Keratinocyte (primary cell): Measurements from ENCODE around the gene FBH1. TPM values are rescaled to one million over a fixed set of nuclear protein-coding genes. Genes with fewer than 3 reads are reported as not detected.

Experiments used
- DNase-seq: peaks from one replicate; pipeline ENCODE4 v3.0.0-alpha.2; 2011; ENCODE audit warnings: low read depth, missing footprints, low spot score
- FAIRE-seq: peaks from 2 replicates; lab custom pipeline; 2011; peaks lifted over from hg19 to GRCh38; lab: Jason Lieb, UNC
- H2AFZ ChIP-seq: 2 replicates; pipeline ENCODE4 v1.6.0; 2012; ENCODE audit warnings: low read length, control low read depth, inconsistent platforms; ENCODE audit not compliant: control insufficient read depth
- H3K27ac ChIP-seq: 2 replicates; pipeline ENCODE4 v1.5.1; 2011; ENCODE audit warnings: low read length; ENCODE audit not compliant: control insufficient read depth, insufficient read depth
- H3K27me3 ChIP-seq: 3 replicates; pipeline ENCODE4 v1.6.0; 2011; ENCODE audit warnings: low read length; ENCODE audit not compliant: control insufficient read depth, insufficient read depth; ENCODE audit errors: extremely low read depth
- H3K36me3 ChIP-seq, 2 experiments: 2 replicates in 1 of 2; 3 replicates in 1 of 2; pipeline ENCODE4 v1.5.1; 2011; ENCODE audit warnings: low read length in 2 of 2, mild to moderate bottlenecking in 1 of 2; ENCODE audit not compliant: control insufficient read depth in 2 of 2, insufficient read depth in 2 of 2; ENCODE audit errors: extremely low read depth in 1 of 2
- H3K4me1 ChIP-seq: 3 replicates; pipeline ENCODE4 v1.5.1; 2011; ENCODE audit warnings: low read length; ENCODE audit not compliant: control insufficient read depth, insufficient read depth; ENCODE audit errors: extremely low read depth
- H3K4me2 ChIP-seq: 3 replicates; pipeline ENCODE4 v1.6.0; 2011; ENCODE audit warnings: low read depth, low read length; ENCODE audit not compliant: control insufficient read depth, insufficient read depth; ENCODE audit errors: extremely low read depth
- H3K4me3 ChIP-seq, 3 experiments: fragments of 200-600 bp in 1 of 3; sonication (generic) in 1 of 3; 2 replicates in 2 of 3; 3 replicates in 1 of 3; pipeline ENCODE4 v1.5.1; 2011 to 2016; ENCODE audit warnings: low read length in 3 of 3, mild to moderate bottlenecking in 3 of 3, control low read depth in 2 of 3, inconsistent platforms in 1 of 3, low read depth in 1 of 3, mixed read lengths in 1 of 3, mixed run types in 1 of 3, moderate library complexity in 1 of 3; ENCODE audit not compliant: control insufficient read depth in 2 of 3, insufficient read depth in 2 of 3; ENCODE audit errors: extremely low read depth in 1 of 3
- H3K79me2 ChIP-seq: 2 replicates; pipeline ENCODE4 v1.6.0; 2012; ENCODE audit warnings: low read length; ENCODE audit not compliant: control insufficient read depth, insufficient read depth
- H3K9ac ChIP-seq: 3 replicates; pipeline ENCODE4 v1.6.0; 2011; ENCODE audit warnings: low read length; ENCODE audit not compliant: control insufficient read depth, insufficient read depth; ENCODE audit errors: extremely low read depth
- H3K9me1 ChIP-seq: 3 replicates; pipeline ENCODE4 v1.6.0; 2011; ENCODE audit warnings: low read length; ENCODE audit not compliant: control insufficient read depth, insufficient read depth; ENCODE audit errors: extremely low read depth
- H3K9me3 ChIP-seq: 2 replicates; pipeline ENCODE4 v1.5.1; 2012; ENCODE audit warnings: low read depth, low read length; ENCODE audit not compliant: control insufficient read depth
- H4K20me1 ChIP-seq: 3 replicates; pipeline ENCODE4 v1.6.0; 2011; ENCODE audit warnings: low read length; ENCODE audit not compliant: control insufficient read depth, insufficient read depth; ENCODE audit errors: extremely low read depth
- CTCF ChIP-seq, 3 experiments: IDR thresholded peaks in 1 of 3; conservative IDR thresholded peaks in 1 of 3; optimal IDR thresholded peaks in 1 of 3; 2 replicates in 2 of 3; 3 replicates in 1 of 3; pipeline versions ENCODE3 to v1.5.1; 2011; ENCODE audit warnings: low read length in 3 of 3, mild to moderate bottlenecking in 3 of 3, moderate library complexity in 2 of 3, control low read depth in 1 of 3, inconsistent platforms in 1 of 3; ENCODE audit not compliant: insufficient read depth in 2 of 3; ENCODE audit errors: extremely low read depth in 1 of 3
- EZH2 ChIP-seq: IDR thresholded peaks from one replicate; pipeline ENCODE4 v1.6.1; 2012; ENCODE audit warnings: inconsistent platforms, mild to moderate bottlenecking, low read length, moderate library complexity
- dilution Hi-C: fragments of 300-500 bp; cut with MboI; formaldehyde crosslinking; loops from one replicate; pipeline ENCODE4 v1.7.0; 2020; ENCODE audit warnings: low sequenced_read_pairs; ENCODE audit not compliant: extremely low pct_ligation_motif_present
- polyA plus RNA-seq, 5 experiments: library from polyadenylated mRNA; depleted of rRNA in 3 of 5; stranded (reverse) in 3 of 5; stranded (forward) in 1 of 5; unstranded in 1 of 5; fragments of >200 nt; gene quantifications; 1 replicate in 1 of 5; 2 replicates in 3 of 5; 3 replicates in 1 of 5; pipeline versions ENCODE4 v1.2.1 to v1.2.3, GENCODE V29; 2011 to 2012; ENCODE audit warnings: missing spikeins in 2 of 5, low read depth in 1 of 5, low replicate concordance in 1 of 5

The FBH1 gene
- polyA plus RNA-seq, 1 donor (not counting 4 experiments of a cell fraction or from before 2014, with no cell fraction given) = 61.8 TPM

GRCh38 chr10:5913736-5914135 is 23.7 kb downstream of the FBH1 start:
- FAIRE-seq (no peak), DNase-seq (no peak)
- Histone ChIP-seq H3K27me3 (no peaks in the 10 kb centered on the region), H2AFZ (no peak overlapping the region), H3K4me2 (no peak overlapping the region), H3K9me1 (no peaks in the 10 kb centered on the region), H3K36me3 (peaks cover 62 to 63% of the 10 kb centered on the region in 2 experiments), H3K27ac (no peak overlapping the region), H3K4me1 (peaks cover 7% of the 10 kb centered on the region), H3K79me2 (peaks cover 2% of the 10 kb centered on the region), H4K20me1 (no peaks in the 10 kb centered on the region), H3K9ac (no peak overlapping the region), H3K9me3 (no peaks in the 10 kb centered on the region), H3K4me3 (no peak overlapping the region)
- TF ChIP-seq EZH2 (no peak), CTCF (optimal IDR thresholded peaks at IDR 0.05 in 1 of 3, IDR thresholded peaks at IDR 0.05 in 1 of 3, conservative IDR thresholded peaks at IDR 0.05 in 1 of 3; ENCODE audit: extremely low read depth in 1 of 3, insufficient read depth in 2 of 3, low read length in 3 of 3) (no peak)
- dilution Hi-C loops = no loop called here

- no peak overlapping the region for H3K4me3 ChIP-seq
- H3K27me3 ChIP-seq = no peaks in the 10 kb centered on the region
- H2AFZ ChIP-seq = no peak overlapping the region
- FAIRE-seq = no peak
- peaks cover 7% of the 10 kb centered on the region for H3K4me1 ChIP-seq
- H3K79me2 ChIP-seq = no peaks in the 10 kb centered on the region
- TF ChIP-seq CTCF (optimal IDR thresholded peaks at IDR 0.05 in 1 of 3, IDR thresholded peaks at IDR 0.05 in 1 of 3, conservative IDR thresholded peaks at IDR 0.05 in 1 of 3; ENCODE audit: extremely low read depth in 1 of 3, insufficient read depth in 2 of 3, low read length in 3 of 3) (no peak), EZH2 (no peak)
- no peak overlapping the region for H3K4me2 ChIP-seq
- dilution Hi-C loops = no loop called here
- H3K9me1 ChIP-seq = no peaks in the 10 kb centered on the region
- H4K20me1 ChIP-seq = no peaks in the 10 kb centered on the region
- no peaks in the 10 kb centered on the region for H3K9me3 ChIP-seq
- peaks cover 61 to 64% of the 10 kb centered on the region in 2 experiments for H3K36me3 ChIP-seq
- no peak overlapping the region for H3K9ac ChIP-seq
- no peak overlapping the region for H3K27ac ChIP-seq
- DNase-seq = no peak
Measured at GRCh38 chr10:5915451-5915850, 25.4 kb downstream of the FBH1 start.
